Measurements from ENCODE around the gene CNTN1.

CNTN1 gene

GRCh38 chr12:40942326-40942725 is 250.1 kb downstream of the CNTN1 start:
- H3K79me2 ChIP-seq (ENCODE audit: control insufficient read depth, insufficient read depth, low read length, poor library complexity), result no peaks in the 10 kb centered on the region
- H2BK12ac ChIP-seq (ENCODE audit: low read length), result no peak overlapping the region
- no peaks in the 10 kb centered on the region for H3K9me3 ChIP-seq (ENCODE audit: insufficient read depth, low read depth, low read length)
- no peak overlapping the region for H2AFZ ChIP-seq (ENCODE audit: insufficient read depth, low read length, poor library complexity)
- H4K8ac ChIP-seq (ENCODE audit: low read depth, low read length), result no peak overlapping the region
- H3K4me1 ChIP-seq (ENCODE audit: control insufficient read depth in 1 of 2, insufficient read depth in 2 of 2, low read length in 2 of 2), result no peaks in the 10 kb centered on the region
- no CpG with 5 or more reads among the region's 2 CpGs for WGBS (ENCODE audit: extremely low coverage, insufficient coverage, insufficient read length)
- no peak overlapping the region for H4K12ac ChIP-seq (ENCODE audit: low read depth, low read length)
- no peaks in the 10 kb centered on the region for H3K27me3 ChIP-seq (ENCODE audit: insufficient read depth, low read length)
- H3K14ac ChIP-seq (ENCODE audit: low read length), result no peak overlapping the region
- H4K91ac ChIP-seq (ENCODE audit: low read depth, low read length), result no peak overlapping the region
- H3K4me2 ChIP-seq (ENCODE audit: low read length), result no peak overlapping the region
- H3K36me3 ChIP-seq (ENCODE audit: control insufficient read depth in 1 of 2, insufficient read depth in 2 of 2, low read length in 2 of 2), result no peaks in the 10 kb centered on the region
- no peak overlapping the region for H3K4ac ChIP-seq (ENCODE audit: low read depth, low read length)
- no peaks in the 10 kb centered on the region for H3K79me1 ChIP-seq (ENCODE audit: low read length)
- no peak overlapping the region for H2BK120ac ChIP-seq (ENCODE audit: insufficient read depth, low read length, poor library complexity)
- H3K18ac ChIP-seq (ENCODE audit: low read length), result no peak overlapping the region
- H3K4me3 ChIP-seq (ENCODE audit: low read depth, low read length), result no peak overlapping the region
- H3K9ac ChIP-seq (ENCODE audit: low read length), result no peak overlapping the region
- H2BK5ac ChIP-seq (ENCODE audit: low read depth, low read length, poor library complexity), result no peak overlapping the region
- no peak overlapping the region for H2AK5ac ChIP-seq (ENCODE audit: low read length)
- H3K23ac ChIP-seq (ENCODE audit: low read length), result no peak overlapping the region
- peak; percentile 2 to 47 for DNase-seq
- H3K27ac ChIP-seq (ENCODE audit: low read depth, low read length), result no peak overlapping the region

GRCh38 chr12:40945772-40946171 is 253.5 kb downstream of the CNTN1 start:
- DNase-seq, result no peak
- no peak overlapping the region for H4K12ac ChIP-seq (ENCODE audit: low read depth, low read length)

GRCh38 chr12:40946612-40947194 is 254.5 kb downstream of the CNTN1 start:
- WGBS (ENCODE audit: extremely low coverage, insufficient coverage, insufficient read length), result no CpG with 5 or more reads among the region's 1 CpG
- H3K9ac ChIP-seq (ENCODE audit: low read length), result no peak overlapping the region
- no peak overlapping the region for H4K12ac ChIP-seq (ENCODE audit: low read depth, low read length)

More at GRCh38 chr12:40945772-40946171, 253.5 kb downstream of the CNTN1 start:
- Histone ChIP-seq H2BK5ac (ENCODE audit: low read depth, low read length, poor library complexity) (no peak overlapping the region), H3K36me3 (ENCODE audit: control insufficient read depth in 1 of 2, insufficient read depth in 2 of 2, low read length in 2 of 2) (no peaks in the 10 kb centered on the region), H3K4me2 (ENCODE audit: low read length) (no peak overlapping the region), H3K9ac (ENCODE audit: low read length) (no peak overlapping the region), H3K4me1 (ENCODE audit: control insufficient read depth in 1 of 2, insufficient read depth in 2 of 2, low read length in 2 of 2) (no peaks in the 10 kb centered on the region), H3K18ac (ENCODE audit: low read length) (no peak overlapping the region), H3K4ac (ENCODE audit: low read depth, low read length) (no peak overlapping the region), H2BK120ac (ENCODE audit: insufficient read depth, low read length, poor library complexity) (no peak overlapping the region), H4K8ac (ENCODE audit: low read depth, low read length) (no peak overlapping the region), H3K79me2 (ENCODE audit: control insufficient read depth, insufficient read depth, low read length, poor library complexity) (no peaks in the 10 kb centered on the region), H2AK5ac (ENCODE audit: low read length) (no peak overlapping the region), H2BK12ac (ENCODE audit: low read length) (no peak overlapping the region), H3K23ac (ENCODE audit: low read length) (no peak overlapping the region), H3K27me3 (ENCODE audit: insufficient read depth, low read length) (no peaks in the 10 kb centered on the region), H3K9me3 (ENCODE audit: insufficient read depth, low read depth, low read length) (no peaks in the 10 kb centered on the region), H4K91ac (ENCODE audit: low read depth, low read length) (no peak overlapping the region), H3K79me1 (ENCODE audit: low read length) (no peaks in the 10 kb centered on the region), H2AFZ (ENCODE audit: insufficient read depth, low read length, poor library complexity) (no peak overlapping the region), H3K14ac (ENCODE audit: low read length) (no peak overlapping the region), H3K4me3 (ENCODE audit: low read depth, low read length) (no peak overlapping the region), H3K27ac (ENCODE audit: low read depth, low read length) (no peak overlapping the region)
- WGBS (ENCODE audit: extremely low coverage, insufficient coverage, insufficient read length), result no CpG with 5 or more reads among the region's 2 CpGs

DNA sequence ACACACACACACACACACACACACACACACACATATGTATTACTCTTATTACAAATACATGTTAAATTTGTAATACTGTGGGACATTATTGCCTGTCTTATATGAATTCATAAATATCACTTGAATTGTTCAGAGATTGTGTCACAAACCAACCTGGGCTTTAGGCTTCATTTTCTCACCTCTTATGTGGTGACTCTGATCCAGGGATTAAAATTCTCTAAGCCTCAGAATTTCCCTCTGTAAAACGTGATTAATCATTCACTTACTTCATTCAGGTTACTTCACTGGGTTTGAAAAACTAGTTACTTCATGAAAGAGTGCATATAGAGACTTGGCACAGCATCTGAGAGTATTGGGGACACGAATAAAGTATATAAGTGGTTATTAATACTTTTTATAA is 255.6 kb downstream of the CNTN1 start:
- H3K27me3 ChIP-seq (ENCODE audit: insufficient read depth, low read length), result no peaks in the 10 kb centered on the region
- H3K23ac ChIP-seq (ENCODE audit: low read length), result no peak overlapping the region
- no peaks in the 10 kb centered on the region for H3K79me1 ChIP-seq (ENCODE audit: low read length)
- no peaks in the 10 kb centered on the region for H3K79me2 ChIP-seq (ENCODE audit: control insufficient read depth, insufficient read depth, low read length, poor library complexity)
- no peak overlapping the region for H3K4me2 ChIP-seq (ENCODE audit: low read length)
- H3K14ac ChIP-seq (ENCODE audit: low read length), result no peak overlapping the region
- no peak for DNase-seq
- H4K91ac ChIP-seq (ENCODE audit: low read depth, low read length), result no peak overlapping the region
- H3K18ac ChIP-seq (ENCODE audit: low read length), result no peak overlapping the region
- H3K36me3 ChIP-seq (ENCODE audit: control insufficient read depth in 1 of 2, insufficient read depth in 2 of 2, low read length in 2 of 2), result no peaks in the 10 kb centered on the region
- no CpG with 5 or more reads among the region's 2 CpGs for WGBS (ENCODE audit: extremely low coverage, insufficient coverage, insufficient read length)
- H2AK5ac ChIP-seq (ENCODE audit: low read length), result no peak overlapping the region
- H2BK12ac ChIP-seq (ENCODE audit: low read length), result no peak overlapping the region
- no peaks in the 10 kb centered on the region for H3K9me3 ChIP-seq (ENCODE audit: insufficient read depth, low read depth, low read length)
- no peak overlapping the region for H3K9ac ChIP-seq (ENCODE audit: low read length)
- H3K4me1 ChIP-seq (ENCODE audit: control insufficient read depth in 1 of 2, insufficient read depth in 2 of 2, low read length in 2 of 2), result no peaks in the 10 kb centered on the region
- H2AFZ ChIP-seq (ENCODE audit: insufficient read depth, low read length, poor library complexity), result no peak overlapping the region
- no peak overlapping the region for H2BK120ac ChIP-seq (ENCODE audit: insufficient read depth, low read length, poor library complexity)
- no peak overlapping the region for H4K8ac ChIP-seq (ENCODE audit: low read depth, low read length)
- H4K12ac ChIP-seq (ENCODE audit: low read depth, low read length), result no peak overlapping the region
- H3K4me3 ChIP-seq (ENCODE audit: low read depth, low read length), result no peak overlapping the region
- H2BK5ac ChIP-seq (ENCODE audit: low read depth, low read length, poor library complexity), result no peak overlapping the region
- H3K27ac ChIP-seq (ENCODE audit: low read depth, low read length), result no peak overlapping the region
- no peak overlapping the region for H3K4ac ChIP-seq (ENCODE audit: low read depth, low read length)

More at GRCh38 chr12:40946612-40947194, 254.5 kb downstream of the CNTN1 start:
- H3K4ac ChIP-seq (ENCODE audit: low read depth, low read length), result no peak overlapping the region
- H3K4me2 ChIP-seq (ENCODE audit: low read length), result no peak overlapping the region
- H3K79me2 ChIP-seq (ENCODE audit: control insufficient read depth, insufficient read depth, low read length, poor library complexity), result no peaks in the 10 kb centered on the region
- no peak overlapping the region for H2BK5ac ChIP-seq (ENCODE audit: low read depth, low read length, poor library complexity)
- DNase-seq, result peak in 1 of 2 donors; percentile 59
- no peak overlapping the region for H3K14ac ChIP-seq (ENCODE audit: low read length)
- H3K27ac ChIP-seq (ENCODE audit: low read depth, low read length), result no peak overlapping the region
- no peak overlapping the region for H3K23ac ChIP-seq (ENCODE audit: low read length)
- H2AK5ac ChIP-seq (ENCODE audit: low read length), result no peak overlapping the region
- no peak overlapping the region for H2BK12ac ChIP-seq (ENCODE audit: low read length)
- no peak overlapping the region for H3K4me3 ChIP-seq (ENCODE audit: low read depth, low read length)
- no peak overlapping the region for H3K18ac ChIP-seq (ENCODE audit: low read length)
- H3K79me1 ChIP-seq (ENCODE audit: low read length), result no peaks in the 10 kb centered on the region
- no peak overlapping the region for H4K8ac ChIP-seq (ENCODE audit: low read depth, low read length)
- no peaks in the 10 kb centered on the region for H3K27me3 ChIP-seq (ENCODE audit: insufficient read depth, low read length)
- H3K4me1 ChIP-seq (ENCODE audit: control insufficient read depth in 1 of 2, insufficient read depth in 2 of 2, low read length in 2 of 2), result no peaks in the 10 kb centered on the region
- H2AFZ ChIP-seq (ENCODE audit: insufficient read depth, low read length, poor library complexity), result no peak overlapping the region
- no peaks in the 10 kb centered on the region for H3K36me3 ChIP-seq (ENCODE audit: control insufficient read depth in 1 of 2, insufficient read depth in 2 of 2, low read length in 2 of 2)
- no peak overlapping the region for H2BK120ac ChIP-seq (ENCODE audit: insufficient read depth, low read length, poor library complexity)
- no peaks in the 10 kb centered on the region for H3K9me3 ChIP-seq (ENCODE audit: insufficient read depth, low read depth, low read length)
- H4K91ac ChIP-seq (ENCODE audit: low read depth, low read length), result no peak overlapping the region
